ENCODE data around the gene ADK. TPM values are rescaled to one million over a fixed set of nuclear protein-coding genes. Genes with fewer than 3 reads are reported as not detected.

The ADK gene
- total RNA-seq, 1 donor from 2014 or later, result 64.5 TPM

- no peaks in the 10 kb centered on the region for H3K27me3 Mint-ChIP-seq (ENCODE audit: low read depth)
- intact Hi-C loops (cut with micrococcal nuclease), result loop anchor here (5.0 kb wide), 1 partner anchor 79 kb away; the partner anchor contains the start of genes ADK and AP3M1
- H3K27ac Mint-ChIP-seq, result no peak overlapping the region
Observed at GRCh38 chr10:74231375-74231774, 80.4 kb downstream of the ADK start.

DNA sequence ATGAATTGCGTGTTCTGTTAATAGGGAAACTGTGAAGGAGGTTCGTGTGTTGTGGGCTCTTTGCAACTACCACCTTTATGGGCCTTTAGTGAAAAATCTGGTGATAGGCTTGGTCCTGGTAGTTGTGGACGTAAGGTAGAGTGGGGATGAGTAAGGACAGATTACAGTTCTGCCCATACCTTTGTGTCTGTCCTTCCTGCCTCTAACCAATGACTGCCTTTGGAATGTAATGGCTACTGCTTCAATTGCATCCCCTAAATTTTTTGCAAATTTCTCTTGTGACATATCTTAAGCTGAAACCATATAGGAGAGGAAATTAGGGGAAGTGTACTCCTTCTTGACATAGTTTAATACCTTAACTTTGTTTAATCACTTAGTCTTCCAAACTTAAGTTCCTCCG, 82.3 kb downstream of the ADK start:
- no peaks in the 10 kb centered on the region for H3K9me3 Mint-ChIP-seq

More at GRCh38 chr10:74231375-74231774, 80.4 kb downstream of the ADK start:
- no peak overlapping the region for H3K4me3 Mint-ChIP-seq (ENCODE audit: low read depth)
- DNase-seq (ENCODE audit: low spot score), result no peak
- H3K4me1 Mint-ChIP-seq (ENCODE audit: low read depth), result peaks cover 14% of the 10 kb centered on the region
- peaks cover 3% of the 10 kb centered on the region for H3K36me3 Mint-ChIP-seq (ENCODE audit: low read depth)
- H3K9me3 Mint-ChIP-seq, result no peaks in the 10 kb centered on the region

GRCh38 chr10:74234569-74234968, 83.5 kb downstream of the ADK start:
- no peak overlapping the region for H3K4me3 Mint-ChIP-seq (ENCODE audit: low read depth)
- no peaks in the 10 kb centered on the region for H3K27me3 Mint-ChIP-seq (ENCODE audit: low read depth)
- DNase-seq (ENCODE audit: low spot score), result no peak
- H3K27ac Mint-ChIP-seq, result no peak overlapping the region
- no peaks in the 10 kb centered on the region for H3K36me3 Mint-ChIP-seq (ENCODE audit: low read depth)
- no peaks in the 10 kb centered on the region for H3K9me3 Mint-ChIP-seq
- peaks cover 6% of the 10 kb centered on the region for H3K4me1 Mint-ChIP-seq (ENCODE audit: low read depth)
- intact Hi-C loops (cut with micrococcal nuclease), result loop anchor here (5.0 kb wide), 1 partner anchor 82 kb away; the partner anchor contains the start of genes ADK and AP3M1

More for the DNA sequence above, 82.3 kb downstream of the ADK start:
- intact Hi-C loops (cut with micrococcal nuclease), result loop anchor here (5.0 kb wide), 1 partner anchor 81 kb away; the partner anchor contains the start of genes ADK and AP3M1
- no peak overlapping the region for H3K27ac Mint-ChIP-seq
- peaks cover 3% of the 10 kb centered on the region for H3K36me3 Mint-ChIP-seq (ENCODE audit: low read depth)
- H3K4me3 Mint-ChIP-seq (ENCODE audit: low read depth), result no peak overlapping the region
- DNase-seq (ENCODE audit: low spot score), result no peak
- H3K4me1 Mint-ChIP-seq (ENCODE audit: low read depth), result peaks cover 8% of the 10 kb centered on the region
- H3K27me3 Mint-ChIP-seq (ENCODE audit: low read depth), result no peaks in the 10 kb centered on the region

GRCh38 chr10:74238031-74238431, 87.0 kb downstream of the ADK start:
- no peaks in the 10 kb centered on the region for H3K27me3 Mint-ChIP-seq (ENCODE audit: low read depth)
- no peak overlapping the region for H3K27ac Mint-ChIP-seq
- intact Hi-C loops (cut with micrococcal nuclease), result no loop called here
- H3K4me1 Mint-ChIP-seq (ENCODE audit: low read depth), result peaks cover 5% of the 10 kb centered on the region
- DNase-seq (ENCODE audit: low spot score), result no peak
- H3K9me3 Mint-ChIP-seq, result no peaks in the 10 kb centered on the region
- H3K4me3 Mint-ChIP-seq (ENCODE audit: low read depth), result no peak overlapping the region
- H3K36me3 Mint-ChIP-seq (ENCODE audit: low read depth), result peaks cover 4% of the 10 kb centered on the region

DNA sequence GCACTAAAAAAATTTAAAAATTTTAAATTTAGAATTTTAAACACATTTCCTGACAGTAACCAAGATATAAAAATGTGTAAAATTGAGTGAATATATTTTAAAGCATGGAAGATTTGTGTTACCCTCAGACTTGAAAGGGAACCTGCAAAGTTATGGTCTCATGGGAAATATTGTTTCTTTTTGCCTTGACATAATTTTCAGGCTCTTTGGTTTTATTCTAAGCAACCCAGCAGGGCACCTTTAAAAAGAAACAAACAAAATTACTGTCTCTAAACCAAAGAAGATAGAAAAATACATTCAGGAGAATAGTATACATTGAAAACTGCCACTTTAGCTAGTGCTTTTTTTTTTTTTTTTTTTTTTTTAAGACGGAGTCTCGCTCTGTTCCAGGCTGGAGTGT, 87.5 kb downstream of the ADK start:
- Mint-ChIP-seq H3K4me3 (ENCODE audit: low read depth) (no peak overlapping the region), H3K36me3 (ENCODE audit: low read depth) (peaks cover 6% of the 10 kb centered on the region), H3K27me3 (ENCODE audit: low read depth) (no peaks in the 10 kb centered on the region), H3K4me1 (ENCODE audit: low read depth) (peaks cover 5% of the 10 kb centered on the region), H3K27ac (no peak overlapping the region), H3K9me3 (no peaks in the 10 kb centered on the region)
- DNase-seq (ENCODE audit: low spot score), result no peak
- intact Hi-C loops (cut with micrococcal nuclease), result no loop called here

- DNase-seq (ENCODE audit: low spot score), result no peak
- Mint-ChIP-seq H3K27ac (no peak overlapping the region), H3K4me1 (ENCODE audit: low read depth) (no peaks in the 10 kb centered on the region), H3K36me3 (ENCODE audit: low read depth) (peaks cover 6% of the 10 kb centered on the region), H3K27me3 (ENCODE audit: low read depth) (no peaks in the 10 kb centered on the region), H3K9me3 (no peaks in the 10 kb centered on the region), H3K4me3 (ENCODE audit: low read depth) (no peak overlapping the region)
- intact Hi-C loops (cut with micrococcal nuclease), result loop anchor here (5.0 kb wide), 1 partner anchor 854 kb away; a partner anchor contains a TSS
Observed at GRCh38 chr10:74243067-74243466, 92.0 kb downstream of the ADK start.

DNA sequence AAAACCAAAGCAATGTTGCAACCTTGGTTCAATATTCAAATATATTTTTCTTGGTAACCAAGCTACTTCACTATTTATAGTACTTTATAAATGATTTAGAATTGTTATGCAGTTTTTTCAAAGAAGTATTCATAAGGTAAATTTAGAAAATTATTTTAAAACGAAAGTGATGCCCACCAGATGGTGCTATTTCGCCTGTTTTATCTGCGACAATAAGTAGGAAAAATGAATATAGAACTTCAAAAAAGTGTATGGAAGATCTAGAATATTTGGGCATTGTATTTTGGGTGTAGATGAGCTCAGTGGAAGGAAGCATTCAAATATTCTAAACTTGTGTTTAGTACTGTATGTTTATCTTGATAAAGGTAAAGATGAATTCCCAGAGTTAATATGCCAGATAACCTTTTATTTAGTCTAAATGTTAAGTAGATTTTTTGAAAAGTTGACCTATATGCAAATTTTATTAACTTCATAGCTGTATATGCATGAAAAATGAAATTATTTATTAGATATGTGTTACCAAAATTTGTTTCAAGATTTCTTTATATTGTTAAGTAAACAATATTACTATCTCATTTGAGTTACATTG, 93.2 kb downstream of the ADK start:
- H3K27me3 Mint-ChIP-seq (ENCODE audit: low read depth), result no peaks in the 10 kb centered on the region
- H3K4me3 Mint-ChIP-seq (ENCODE audit: low read depth), result no peak overlapping the region
- no peaks in the 10 kb centered on the region for H3K9me3 Mint-ChIP-seq
- no peaks in the 10 kb centered on the region for H3K4me1 Mint-ChIP-seq (ENCODE audit: low read depth)
- intact Hi-C loops (cut with micrococcal nuclease), result loop anchor here (5.0 kb wide), 1 partner anchor 853 kb away; a partner anchor contains a TSS
- DNase-seq (ENCODE audit: low spot score), result no peak
- H3K36me3 Mint-ChIP-seq (ENCODE audit: low read depth), result peaks cover 6% of the 10 kb centered on the region
- no peak overlapping the region for H3K27ac Mint-ChIP-seq

GRCh38 chr10:74244807-74245206, 93.8 kb downstream of the ADK start:
- no peak overlapping the region for H3K27ac Mint-ChIP-seq
- H3K9me3 Mint-ChIP-seq, result no peaks in the 10 kb centered on the region
- intact Hi-C loops (cut with micrococcal nuclease), result loop anchor here (5.0 kb wide), 1 partner anchor 852 kb away; a partner anchor contains a TSS
- DNase-seq (ENCODE audit: low spot score), result no peak
- no peaks in the 10 kb centered on the region for H3K27me3 Mint-ChIP-seq (ENCODE audit: low read depth)
- peaks cover 6% of the 10 kb centered on the region for H3K36me3 Mint-ChIP-seq (ENCODE audit: low read depth)
- H3K4me3 Mint-ChIP-seq (ENCODE audit: low read depth), result no peak overlapping the region
- H3K4me1 Mint-ChIP-seq (ENCODE audit: low read depth), result no peaks in the 10 kb centered on the region

- no peaks in the 10 kb centered on the region for H3K4me1 Mint-ChIP-seq (ENCODE audit: low read depth)
- H3K4me3 Mint-ChIP-seq (ENCODE audit: low read depth), result no peak overlapping the region
- peaks cover 6% of the 10 kb centered on the region for H3K36me3 Mint-ChIP-seq (ENCODE audit: low read depth)
- H3K9me3 Mint-ChIP-seq, result no peaks in the 10 kb centered on the region
- no peaks in the 10 kb centered on the region for H3K27me3 Mint-ChIP-seq (ENCODE audit: low read depth)
- no peak for DNase-seq (ENCODE audit: low spot score)
- no peak overlapping the region for H3K27ac Mint-ChIP-seq
- intact Hi-C loops (cut with micrococcal nuclease), result no loop called here
Observed at GRCh38 chr10:74246495-74246894, 95.5 kb downstream of the ADK start.

DNA sequence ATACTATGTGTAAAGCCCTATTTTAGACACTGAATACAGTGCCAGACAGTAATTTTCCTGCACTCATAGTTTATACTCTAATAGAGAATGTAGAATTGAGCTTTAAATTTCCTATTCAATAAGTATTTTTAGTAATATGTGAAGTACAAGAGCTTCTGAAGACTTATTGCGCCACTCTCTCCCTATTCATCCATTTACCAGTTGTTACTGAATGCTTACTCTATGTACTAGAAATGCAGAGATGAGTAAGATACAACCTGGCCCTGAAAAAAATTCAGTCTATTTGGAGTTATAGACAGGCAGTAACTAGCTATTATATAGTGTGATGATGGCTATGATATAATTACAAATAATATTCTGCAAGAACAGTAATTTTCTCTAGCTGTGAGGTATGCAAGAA, 98.8 kb downstream of the ADK start:
- no peaks in the 10 kb centered on the region for H3K4me1 Mint-ChIP-seq (ENCODE audit: low read depth)
- no peaks in the 10 kb centered on the region for H3K36me3 Mint-ChIP-seq (ENCODE audit: low read depth)
- H3K9me3 Mint-ChIP-seq, result no peaks in the 10 kb centered on the region
- H3K27ac Mint-ChIP-seq, result no peak overlapping the region
- intact Hi-C loops (cut with micrococcal nuclease), result no loop called here
- H3K4me3 Mint-ChIP-seq (ENCODE audit: low read depth), result no peak overlapping the region
- H3K27me3 Mint-ChIP-seq (ENCODE audit: low read depth), result no peaks in the 10 kb centered on the region
- DNase-seq (ENCODE audit: low spot score), result no peak

GRCh38 chr10:74255214-74255613, 104.2 kb downstream of the ADK start:
- DNase-seq (ENCODE audit: low spot score), result no peak
- H3K36me3 Mint-ChIP-seq (ENCODE audit: low read depth), result peaks cover 5% of the 10 kb centered on the region
- intact Hi-C loops (cut with micrococcal nuclease), result no loop called here
- peaks cover 9% of the 10 kb centered on the region for H3K4me1 Mint-ChIP-seq (ENCODE audit: low read depth)
- H3K27ac Mint-ChIP-seq, result no peak overlapping the region
- no peaks in the 10 kb centered on the region for H3K9me3 Mint-ChIP-seq
- H3K27me3 Mint-ChIP-seq (ENCODE audit: low read depth), result no peaks in the 10 kb centered on the region
- no peak overlapping the region for H3K4me3 Mint-ChIP-seq (ENCODE audit: low read depth)

DNA sequence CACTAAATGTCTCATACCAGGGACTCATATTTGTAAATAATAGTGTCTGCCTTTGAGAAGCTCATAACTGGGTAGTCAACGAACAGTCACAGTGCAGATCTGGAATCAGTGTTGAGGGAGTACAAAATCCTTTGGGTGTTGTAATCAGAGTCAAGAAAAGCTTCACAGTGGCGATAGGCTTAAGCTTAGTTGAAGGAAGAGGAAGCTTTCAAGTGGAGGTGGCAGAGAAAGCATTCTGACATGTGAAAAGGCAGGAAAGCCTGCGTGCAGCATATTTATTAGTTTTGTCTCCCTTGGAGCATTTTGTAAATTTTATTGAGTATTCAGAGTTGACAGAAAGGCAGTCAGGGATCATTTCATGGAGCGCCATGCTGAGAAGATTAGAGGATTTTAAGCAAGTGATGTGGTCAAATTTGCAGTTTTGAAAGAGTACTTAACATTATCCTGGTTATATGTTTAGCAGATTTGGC, 104.9 kb downstream of the ADK start:
- Mint-ChIP-seq H3K9me3 (no peaks in the 10 kb centered on the region), H3K4me3 (ENCODE audit: low read depth) (no peak overlapping the region), H3K27me3 (ENCODE audit: low read depth) (no peaks in the 10 kb centered on the region), H3K4me1 (ENCODE audit: low read depth) (peaks cover 9% of the 10 kb centered on the region), H3K27ac (no peak overlapping the region), H3K36me3 (ENCODE audit: low read depth) (peaks cover 5% of the 10 kb centered on the region)
- intact Hi-C loops (cut with micrococcal nuclease), result no loop called here
- DNase-seq (ENCODE audit: low spot score), result no peak

- H3K9me3 Mint-ChIP-seq, result no peaks in the 10 kb centered on the region
- H3K36me3 Mint-ChIP-seq (ENCODE audit: low read depth), result peaks cover 5% of the 10 kb centered on the region
- H3K4me1 Mint-ChIP-seq (ENCODE audit: low read depth), result peaks cover 13% of the 10 kb centered on the region
- no peaks in the 10 kb centered on the region for H3K27me3 Mint-ChIP-seq (ENCODE audit: low read depth)
- H3K27ac Mint-ChIP-seq, result no peak overlapping the region
- no peak overlapping the region for H3K4me3 Mint-ChIP-seq (ENCODE audit: low read depth)
- intact Hi-C loops (cut with micrococcal nuclease), result loop anchor here (10.0 kb wide), 1 partner anchor 562 kb away; the partner anchor contains the start of gene KAT6B
- DNase-seq (ENCODE audit: low spot score), result no peak
Observed at GRCh38 chr10:74262856-74263255, 111.8 kb downstream of the ADK start.

Measured in activated T-helper 2 cell treated with anti-CD3 and anti-CD28 coated beads, Interferon-gamma antibody, Interleukin-2, Interleukin-4, amounts not matched to agents 10 μg/mL and 5 μg/mL and 100 μg/mL, durations not matched to agents 14 hours and 24 hours and 36 hours (primary cell).